GM12873 (cell line): ENCODE data around the gene CDCP2.

ENCODE experiments used
- TF ChIP-seq, protein P1 (sequence below): IDR thresholded peaks from 2 replicates; pipeline ENCODE4 v1.5.1; 2012; ENCODE audit warnings: low read depth, mild to moderate bottlenecking, moderate library complexity, low read length, control low read depth; ENCODE audit not compliant: insufficient read depth; ENCODE audit errors: missing control alignments

Gene CDCP2

DNA sequence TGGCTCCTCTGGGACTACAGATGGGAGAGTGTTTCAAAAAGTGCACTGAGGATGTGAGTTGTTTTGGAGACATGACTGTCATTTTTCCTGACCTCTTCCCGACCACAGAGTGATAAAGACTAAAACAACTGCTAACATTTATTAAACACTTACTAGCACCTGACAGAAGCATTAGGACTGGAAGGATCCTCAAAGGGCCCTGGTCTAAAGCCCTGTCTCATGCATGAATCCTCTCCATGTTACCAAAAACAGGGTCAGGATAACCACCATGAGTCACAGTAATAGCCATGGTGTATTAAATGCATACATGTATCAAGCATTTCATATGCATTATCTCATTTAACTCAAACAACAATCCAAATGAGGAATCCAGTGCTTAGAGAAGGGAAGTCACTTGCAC lies 35.5 kb upstream of the CDCP2 start:
- TF ChIP-seq, protein P1, sequence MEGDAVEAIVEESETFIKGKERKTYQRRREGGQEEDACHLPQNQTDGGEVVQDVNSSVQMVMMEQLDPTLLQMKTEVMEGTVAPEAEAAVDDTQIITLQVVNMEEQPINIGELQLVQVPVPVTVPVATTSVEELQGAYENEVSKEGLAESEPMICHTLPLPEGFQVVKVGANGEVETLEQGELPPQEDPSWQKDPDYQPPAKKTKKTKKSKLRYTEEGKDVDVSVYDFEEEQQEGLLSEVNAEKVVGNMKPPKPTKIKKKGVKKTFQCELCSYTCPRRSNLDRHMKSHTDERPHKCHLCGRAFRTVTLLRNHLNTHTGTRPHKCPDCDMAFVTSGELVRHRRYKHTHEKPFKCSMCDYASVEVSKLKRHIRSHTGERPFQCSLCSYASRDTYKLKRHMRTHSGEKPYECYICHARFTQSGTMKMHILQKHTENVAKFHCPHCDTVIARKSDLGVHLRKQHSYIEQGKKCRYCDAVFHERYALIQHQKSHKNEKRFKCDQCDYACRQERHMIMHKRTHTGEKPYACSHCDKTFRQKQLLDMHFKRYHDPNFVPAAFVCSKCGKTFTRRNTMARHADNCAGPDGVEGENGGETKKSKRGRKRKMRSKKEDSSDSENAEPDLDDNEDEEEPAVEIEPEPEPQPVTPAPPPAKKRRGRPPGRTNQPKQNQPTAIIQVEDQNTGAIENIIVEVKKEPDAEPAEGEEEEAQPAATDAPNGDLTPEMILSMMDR = no peak

DNA sequence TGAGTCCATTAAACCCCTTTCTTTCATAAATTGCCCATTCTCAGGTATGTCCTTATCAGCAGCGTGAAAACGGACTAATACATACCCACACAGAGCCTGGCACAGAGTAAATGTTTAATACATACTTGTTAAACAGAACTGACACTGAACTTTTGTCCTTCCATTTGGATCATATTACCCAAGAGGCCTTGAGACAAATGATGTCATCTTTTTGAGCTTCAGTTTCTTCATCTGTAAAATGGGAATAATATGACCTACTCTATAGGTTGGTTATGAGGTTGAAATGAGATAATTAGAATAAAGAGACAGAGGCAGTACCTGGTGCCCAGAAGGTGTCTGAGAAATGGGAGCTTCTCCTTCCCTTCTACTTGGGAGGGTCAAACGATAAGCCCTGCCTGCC lies 33.3 kb upstream of the CDCP2 start:
- TF ChIP-seq, protein P1 = no peak

GRCh38 chr1:54180701-54181360 lies 28.0 kb upstream of the CDCP2 start:
- TF ChIP-seq, protein P1 = no peak

DNA sequence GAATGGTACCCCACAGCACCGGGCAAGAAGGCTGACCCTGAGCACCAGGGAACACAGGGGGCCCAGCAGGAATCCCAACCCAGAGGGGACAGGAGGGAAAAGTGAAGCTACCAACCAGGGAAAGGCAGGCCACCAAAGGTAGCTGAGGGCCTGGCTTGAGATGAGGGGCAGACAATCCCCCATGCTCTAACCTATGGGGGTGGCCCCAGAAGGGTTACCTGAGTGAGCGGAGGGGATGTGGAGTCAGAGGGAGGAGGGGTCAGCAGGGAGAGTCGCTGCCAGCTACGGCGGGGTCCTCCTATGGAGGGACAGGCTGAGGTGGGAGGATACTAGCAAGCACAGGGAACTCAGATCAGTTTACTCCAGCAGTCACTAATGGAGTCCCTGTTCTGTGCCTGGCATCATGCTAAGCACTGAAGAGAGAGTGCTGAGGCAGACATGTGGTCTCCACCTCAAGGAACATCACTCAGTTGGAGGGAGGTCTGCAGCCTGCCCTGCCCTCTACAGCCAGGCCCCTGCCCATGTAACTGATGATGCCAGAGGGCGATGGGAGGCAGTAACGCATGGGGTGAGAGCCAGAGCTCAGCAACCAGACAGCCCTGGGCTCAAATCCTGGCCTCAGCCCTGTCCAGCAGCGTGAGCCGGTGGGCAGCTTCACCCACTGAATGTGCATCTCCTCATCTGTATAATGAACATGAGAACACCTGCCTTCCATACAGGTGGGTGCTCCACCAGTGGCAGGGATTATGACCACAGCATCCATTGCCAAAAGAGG lies 25.7 kb upstream of the CDCP2 start:
- TF ChIP-seq, protein P1 = no peak

DNA sequence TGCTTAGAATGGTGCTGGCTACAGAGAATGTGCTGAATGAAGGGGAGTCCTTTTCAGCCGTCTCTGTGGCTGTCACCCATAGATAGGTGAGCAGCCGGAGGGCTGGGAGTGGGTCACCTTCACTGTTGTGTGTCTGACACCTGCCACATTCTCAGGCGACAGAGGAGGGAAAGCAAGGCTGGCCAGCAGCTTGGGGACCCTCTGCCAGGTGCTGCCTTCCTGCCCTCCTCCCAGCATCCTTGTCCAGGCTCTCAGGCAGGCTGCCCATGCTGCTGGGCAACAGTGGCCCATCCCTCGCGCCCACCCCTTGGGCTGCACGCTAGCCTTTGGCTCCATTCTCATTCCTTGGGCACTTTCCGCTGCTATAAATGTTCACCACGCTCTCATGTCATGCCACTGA lies 24.9 kb upstream of the CDCP2 start:
- TF ChIP-seq, protein P1 = no peak

- TF ChIP-seq, protein P1 = no peak
These were observed 24.0 kb upstream of the CDCP2 start for GRCh38 chr1:54176621-54177327.

GRCh38 chr1:54174106-54174505 lies 21.3 kb upstream of the CDCP2 start:
- TF ChIP-seq, protein P1 = no peak
